ENCODE results near the gene MED15. TPM values are rescaled to one million over a fixed set of nuclear protein-coding genes. Genes with fewer than 3 reads are reported as not detected.

The MED15 gene
- total RNA-seq, 2 experiments from 2014 or later, result 141 to 182 TPM

DNA sequence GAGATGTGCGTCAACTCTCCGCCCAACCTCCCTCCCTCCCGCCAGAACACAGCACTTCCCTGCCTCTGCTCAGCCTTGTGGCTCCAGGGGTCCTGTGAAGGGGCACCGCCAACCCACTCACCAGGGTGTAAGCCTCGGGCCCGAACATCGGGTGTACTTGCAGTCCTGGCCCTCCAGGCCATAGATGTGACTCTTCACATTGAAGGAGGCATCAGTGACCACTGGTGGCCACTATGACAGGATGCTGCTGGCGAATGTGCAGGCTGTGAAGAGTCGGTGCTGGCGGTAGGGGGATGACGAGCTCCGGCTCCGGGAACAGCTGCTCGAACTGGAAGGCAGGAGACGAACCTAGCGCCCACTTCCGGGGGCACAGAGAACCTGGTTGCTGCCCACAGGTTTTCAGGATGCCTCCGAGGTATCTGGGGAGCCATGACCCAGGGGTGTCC lies 97.4 kb downstream of the MED15 start:
- POLR2A ChIA-PET, result no interaction called here

DNA sequence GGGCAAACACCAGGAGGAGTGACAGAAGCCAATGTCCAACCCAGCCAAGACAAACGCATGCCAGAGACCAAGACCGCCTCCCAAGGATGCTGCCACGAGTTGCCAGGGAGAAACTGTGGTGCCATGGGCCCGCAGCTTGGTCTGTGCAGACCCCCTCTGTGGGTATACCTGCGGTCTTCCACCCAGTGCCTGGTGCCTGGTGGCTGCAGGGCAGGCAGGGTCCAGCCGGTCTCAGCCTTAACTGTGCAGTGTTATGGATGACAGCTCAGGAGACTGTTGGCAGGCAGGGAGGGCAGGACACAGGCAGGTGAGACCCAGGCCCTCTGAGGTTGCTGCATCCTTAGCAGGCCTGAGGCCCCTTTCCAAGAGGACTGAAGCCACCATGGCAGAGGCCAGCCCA lies 97.9 kb downstream of the MED15 start:
- ChIA-PET CTCF (interaction anchor here (1.2 to 2.2 kb wide), 4 partner anchors 29 to 137 kb away, joined by 3 to 7 read pairs (median 4); no protein-coding TSS in a partner anchor), POLR2A (no interaction called here)
- Mint-ChIP-seq H3K36me3 (ENCODE audit: low read depth) (no peaks in the 10 kb centered on the region), H3K27me3 (no peaks in the 10 kb centered on the region), H3K27ac (no peak overlapping the region), H3K4me1 (peaks cover 12% of the 10 kb centered on the region), H3K9me3 (no peaks in the 10 kb centered on the region), H3K4me3 (no peak overlapping the region)
- DNase-seq, result no peak

More for the DNA sequence above, 97.4 kb downstream of the MED15 start:
- Mint-ChIP-seq H3K36me3 (ENCODE audit: low read depth) (no peaks in the 10 kb centered on the region), H3K9me3 (no peaks in the 10 kb centered on the region), H3K4me3 (no peak overlapping the region), H3K27ac (no peak overlapping the region), H3K27me3 (peaks cover 3% of the 10 kb centered on the region), H3K4me1 (peaks cover 12% of the 10 kb centered on the region)
- no peak for DNase-seq
- CTCF ChIA-PET, result interaction anchor here (1.2 to 2.2 kb wide), 4 partner anchors 28 to 138 kb away, joined by 3 to 7 read pairs (median 4); no protein-coding TSS in a partner anchor

DNA sequence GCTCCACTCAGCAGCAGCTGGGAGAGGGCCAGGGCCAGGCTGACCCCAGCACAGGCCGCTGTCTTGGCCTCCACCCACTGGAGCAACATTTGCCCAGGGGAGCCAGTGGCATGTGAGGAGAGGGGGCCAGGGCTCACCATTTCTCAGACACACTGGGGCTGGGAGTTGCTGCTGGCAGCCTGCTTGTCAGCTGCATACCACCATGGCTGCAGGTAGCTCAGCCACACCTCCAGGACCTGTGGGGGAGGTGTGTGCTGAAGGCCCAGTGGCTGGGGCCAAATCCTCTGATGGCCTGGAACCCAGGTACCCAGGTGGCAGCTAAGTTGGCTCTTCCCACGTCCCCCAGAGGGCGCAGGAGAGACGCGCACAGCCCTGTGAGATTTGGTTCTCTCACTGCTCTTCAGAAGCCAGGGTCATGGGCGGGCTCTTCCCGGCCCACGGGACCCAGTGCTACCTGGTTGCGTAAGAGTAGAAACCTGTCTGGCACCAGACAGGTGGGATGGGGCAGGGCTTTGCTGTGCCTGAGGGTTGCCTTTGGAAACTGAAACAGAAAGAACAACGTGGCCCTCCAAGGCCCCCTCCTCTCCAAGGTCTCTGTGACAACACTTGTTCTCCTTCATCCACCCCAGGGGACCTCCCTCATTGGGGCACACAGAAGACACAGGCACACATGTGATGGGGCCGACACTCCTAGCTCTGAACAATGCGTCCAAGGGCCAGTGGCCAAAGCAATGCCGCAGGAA lies 98.8 kb downstream of the MED15 start:
- ChIA-PET POLR2A (interaction anchor here (0.5 kb wide), 1 partner anchor 152 kb away, joined by 3 read pairs; no protein-coding TSS in a partner anchor), CTCF (interaction anchor here (0.5 to 2.2 kb wide), 10 partner anchors 11 to 144 kb away, joined by 3 to 7 read pairs (median 4); no protein-coding TSS in a partner anchor)
- Mint-ChIP-seq H3K4me1 (peaks cover 12% of the 10 kb centered on the region), H3K9me3 (no peaks in the 10 kb centered on the region), H3K27ac (no peak overlapping the region), H3K36me3 (ENCODE audit: low read depth) (no peaks in the 10 kb centered on the region), H3K4me3 (no peak overlapping the region), H3K27me3 (peaks cover 2% of the 10 kb centered on the region)
- peak; percentile 75 for DNase-seq

DNA sequence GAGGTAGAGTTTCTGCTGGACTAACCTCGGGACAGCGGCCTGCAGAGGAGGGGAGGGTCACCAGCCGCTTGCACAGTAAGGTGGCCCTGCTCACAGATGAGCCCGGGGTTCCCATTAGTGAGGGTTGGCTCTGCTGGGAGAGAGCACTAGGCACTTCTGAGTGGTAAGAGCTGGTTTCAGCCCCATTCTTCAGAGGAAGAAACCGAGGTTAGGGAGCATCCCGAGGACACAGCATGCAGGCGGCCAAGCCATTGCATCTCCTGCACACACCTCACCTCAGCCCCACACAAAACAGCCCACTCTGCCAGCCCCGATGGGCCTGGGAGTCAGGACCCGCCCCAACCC lies 99.3 kb downstream of the MED15 start:
- Mint-ChIP-seq H3K27me3 (peaks cover 2% of the 10 kb centered on the region), H3K4me1 (peaks cover 12% of the 10 kb centered on the region), H3K36me3 (ENCODE audit: low read depth) (no peaks in the 10 kb centered on the region), H3K27ac (no peak overlapping the region), H3K9me3 (no peaks in the 10 kb centered on the region), H3K4me3 (no peak overlapping the region)
- DNase-seq, result no peak
- ChIA-PET POLR2A (no interaction called here), CTCF (interaction anchor here (1.0 to 2.2 kb wide), 5 partner anchors 21 to 94 kb away, joined by 3 to 7 read pairs (median 4); no protein-coding TSS in a partner anchor)

DNA sequence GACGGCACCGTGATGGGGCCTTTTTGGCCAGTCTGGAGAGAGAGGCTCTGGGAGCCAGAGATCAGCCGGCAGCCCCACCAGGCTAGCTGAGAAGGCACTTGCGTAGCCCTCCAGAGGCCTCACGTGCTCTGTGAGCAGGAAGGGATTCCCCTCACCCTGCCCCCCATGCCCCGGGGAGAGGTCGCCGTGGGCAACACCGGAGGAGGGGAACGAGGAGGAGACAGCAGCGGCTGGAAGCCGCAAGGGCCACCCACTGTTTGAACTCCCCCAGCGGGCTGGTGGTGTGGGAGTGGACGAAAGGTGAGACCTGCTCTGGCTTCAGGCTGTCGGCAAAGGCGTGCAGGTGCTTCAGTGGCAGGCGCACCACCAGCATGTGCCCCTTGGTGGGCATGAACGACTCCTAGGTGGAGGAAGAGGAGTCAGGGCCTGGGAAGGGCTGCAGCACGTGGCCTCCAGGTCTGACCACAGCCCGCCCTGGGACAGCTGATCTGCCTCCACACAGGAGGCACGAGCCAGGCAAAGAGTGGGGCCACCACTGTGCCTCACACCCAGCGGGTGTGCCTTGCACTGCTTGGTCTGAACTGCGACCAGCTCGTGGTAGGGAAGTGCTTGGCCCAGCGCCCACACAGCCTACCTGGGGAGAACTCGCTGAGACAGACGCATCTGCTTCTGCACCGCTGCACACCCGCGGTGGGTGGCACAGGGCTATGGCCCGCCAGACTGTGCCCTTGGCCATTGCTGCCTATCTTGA lies 99.9 kb downstream of the MED15 start:
- H3K27me3 Mint-ChIP-seq, result peaks cover 2% of the 10 kb centered on the region
- H3K36me3 Mint-ChIP-seq (ENCODE audit: low read depth), result no peaks in the 10 kb centered on the region
- H3K4me1 Mint-ChIP-seq, result peaks cover 12% of the 10 kb centered on the region
- no peak overlapping the region for H3K4me3 Mint-ChIP-seq
- no peak overlapping the region for H3K27ac Mint-ChIP-seq
- POLR2A ChIA-PET, result no interaction called here
- CTCF ChIA-PET, result interaction anchor here (0.8 to 2.2 kb wide), 5 partner anchors 17 to 43 kb away, joined by 3 to 7 read pairs (median 4); no protein-coding TSS in a partner anchor
- no peak for DNase-seq
- no peaks in the 10 kb centered on the region for H3K9me3 Mint-ChIP-seq

DNA sequence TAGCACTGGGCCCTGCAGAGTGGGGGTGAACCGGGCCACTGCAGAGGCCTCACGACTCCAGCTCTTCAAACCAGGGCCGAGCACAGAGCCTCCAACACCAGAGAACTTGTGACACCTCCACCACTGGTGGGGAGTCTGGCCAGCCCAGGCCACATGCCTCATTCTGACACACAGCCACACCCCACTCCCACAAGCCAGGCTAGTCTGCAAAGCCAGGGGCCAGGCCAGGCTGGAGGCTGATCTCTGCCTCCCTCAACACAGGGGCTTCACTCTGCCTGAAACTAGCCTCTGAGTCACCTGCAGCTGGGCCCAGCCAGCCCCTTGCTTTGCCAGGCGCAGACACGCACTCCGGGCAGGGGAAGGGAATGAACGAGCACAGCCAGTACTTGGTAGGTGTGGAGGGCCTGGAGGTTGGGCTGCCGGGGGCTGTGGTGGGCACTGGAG lies 102.9 kb downstream of the MED15 start:
- peaks cover 2% of the 10 kb centered on the region for H3K27me3 Mint-ChIP-seq
- peak overlapping the region; percentile 4 for H3K27ac Mint-ChIP-seq
- ChIA-PET CTCF (no interaction called here), POLR2A (no interaction called here)
- H3K4me3 Mint-ChIP-seq, result no peak overlapping the region
- no peaks in the 10 kb centered on the region for H3K9me3 Mint-ChIP-seq
- H3K36me3 Mint-ChIP-seq (ENCODE audit: low read depth), result no peaks in the 10 kb centered on the region
- no peak for DNase-seq
- peaks cover 12% of the 10 kb centered on the region for H3K4me1 Mint-ChIP-seq

DNA sequence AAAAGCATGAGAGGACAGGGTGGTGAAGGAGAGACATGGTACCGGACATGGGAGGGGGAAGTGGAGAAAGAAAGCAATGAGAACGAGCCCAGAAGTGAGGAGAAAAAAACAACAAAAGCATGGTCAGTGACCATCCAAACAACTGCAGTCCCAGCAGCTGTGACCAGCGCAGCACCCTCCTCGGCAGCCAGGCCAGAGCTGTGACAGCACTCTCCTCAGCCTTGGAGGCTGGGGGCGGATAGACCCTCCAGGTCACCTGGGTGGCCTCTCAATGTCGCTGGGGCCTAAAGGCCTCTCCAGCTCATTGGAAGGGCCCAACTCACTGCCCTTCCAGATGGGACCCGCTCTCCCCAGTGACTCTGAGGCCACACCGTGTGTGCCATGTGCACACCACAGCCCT lies 103.3 kb downstream of the MED15 start:
- Mint-ChIP-seq H3K27me3 (peaks cover 2% of the 10 kb centered on the region), H3K9me3 (no peaks in the 10 kb centered on the region), H3K27ac (peak overlapping the region; percentile 4), H3K4me1 (peaks cover 10% of the 10 kb centered on the region), H3K4me3 (no peak overlapping the region), H3K36me3 (ENCODE audit: low read depth) (no peaks in the 10 kb centered on the region)
- ChIA-PET CTCF (no interaction called here), POLR2A (no interaction called here)
- no peak for DNase-seq

DNA sequence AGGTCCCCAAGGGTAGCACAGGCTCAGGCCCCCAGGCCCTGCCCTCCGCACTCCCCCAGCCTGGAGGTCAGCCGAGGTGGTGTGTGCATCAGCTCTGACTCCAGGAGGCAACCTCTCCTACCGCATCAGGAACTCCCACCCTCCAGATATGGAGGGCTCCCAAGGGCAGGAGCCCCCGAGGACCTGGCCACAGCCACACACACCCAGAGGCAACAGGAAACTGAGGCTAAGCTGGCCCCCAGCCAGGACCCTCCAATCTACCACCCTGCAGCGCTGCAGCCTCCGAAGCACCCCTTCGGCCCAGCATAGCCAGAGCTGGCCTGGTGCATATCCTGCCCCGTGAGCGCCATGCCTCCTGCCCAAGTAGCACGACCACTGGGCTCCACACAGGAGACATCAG lies 104.0 kb downstream of the MED15 start:
- Mint-ChIP-seq H3K27ac (no peak overlapping the region), H3K9me3 (no peaks in the 10 kb centered on the region), H3K36me3 (ENCODE audit: low read depth) (no peaks in the 10 kb centered on the region), H3K4me1 (peaks cover 3% of the 10 kb centered on the region), H3K27me3 (peaks cover 4% of the 10 kb centered on the region), H3K4me3 (no peak overlapping the region)
- DNase-seq, result no peak
- CTCF ChIA-PET, result no interaction called here
- POLR2A ChIA-PET, result no interaction called here

DNA sequence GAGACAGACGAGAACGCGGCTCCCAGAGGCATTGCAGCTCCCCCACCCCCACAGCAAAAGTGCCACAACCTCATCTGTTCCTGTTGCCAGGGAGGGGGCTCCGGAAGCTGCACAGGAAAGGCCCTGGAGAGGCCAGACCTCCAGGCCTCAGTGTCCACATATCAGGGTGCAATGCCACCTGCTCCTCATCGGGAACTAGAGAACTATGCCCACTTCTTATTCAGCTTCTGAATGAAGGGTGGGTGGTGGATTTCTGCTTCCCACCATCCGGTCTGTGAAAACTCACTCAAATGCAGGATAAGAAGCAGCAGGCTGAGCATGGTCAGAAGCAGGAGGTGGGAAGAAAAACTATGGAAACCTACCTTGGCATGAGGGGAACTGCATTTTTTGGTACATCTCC lies 105.9 kb downstream of the MED15 start:
- no peaks in the 10 kb centered on the region for H3K4me1 Mint-ChIP-seq
- H3K4me3 Mint-ChIP-seq, result no peak overlapping the region
- peaks cover 4% of the 10 kb centered on the region for H3K27me3 Mint-ChIP-seq
- POLR2A ChIA-PET, result no interaction called here
- DNase-seq, result no peak
- H3K36me3 Mint-ChIP-seq (ENCODE audit: low read depth), result no peaks in the 10 kb centered on the region
- CTCF ChIA-PET, result no interaction called here
- H3K9me3 Mint-ChIP-seq, result no peaks in the 10 kb centered on the region
- H3K27ac Mint-ChIP-seq, result no peak overlapping the region

DNA sequence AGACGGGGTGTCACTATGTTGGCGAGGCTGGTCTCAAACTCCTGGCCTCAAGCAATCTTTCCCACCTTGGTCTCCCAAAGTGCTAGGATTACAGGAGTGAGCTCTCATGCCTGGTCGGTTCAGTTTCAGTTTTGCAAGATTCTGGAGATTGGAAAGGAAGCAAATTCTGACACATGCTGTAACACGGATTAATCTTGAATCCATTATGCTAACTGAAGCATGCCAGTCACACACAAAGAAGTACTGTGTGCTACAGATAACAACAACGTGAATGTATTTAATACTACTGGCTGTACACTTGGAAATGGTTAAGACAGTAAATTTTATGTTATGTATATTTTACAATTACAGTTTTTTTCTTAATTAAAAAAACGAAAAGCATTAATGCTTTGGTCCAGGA lies 107.6 kb downstream of the MED15 start:
- ChIA-PET POLR2A (no interaction called here), CTCF (no interaction called here)
- H3K27ac Mint-ChIP-seq, result no peak overlapping the region
- no peaks in the 10 kb centered on the region for H3K9me3 Mint-ChIP-seq
- no peak for DNase-seq
- peaks cover 4% of the 10 kb centered on the region for H3K27me3 Mint-ChIP-seq
- H3K4me3 Mint-ChIP-seq, result no peak overlapping the region
- H3K36me3 Mint-ChIP-seq (ENCODE audit: low read depth), result no peaks in the 10 kb centered on the region
- no peaks in the 10 kb centered on the region for H3K4me1 Mint-ChIP-seq

DNA sequence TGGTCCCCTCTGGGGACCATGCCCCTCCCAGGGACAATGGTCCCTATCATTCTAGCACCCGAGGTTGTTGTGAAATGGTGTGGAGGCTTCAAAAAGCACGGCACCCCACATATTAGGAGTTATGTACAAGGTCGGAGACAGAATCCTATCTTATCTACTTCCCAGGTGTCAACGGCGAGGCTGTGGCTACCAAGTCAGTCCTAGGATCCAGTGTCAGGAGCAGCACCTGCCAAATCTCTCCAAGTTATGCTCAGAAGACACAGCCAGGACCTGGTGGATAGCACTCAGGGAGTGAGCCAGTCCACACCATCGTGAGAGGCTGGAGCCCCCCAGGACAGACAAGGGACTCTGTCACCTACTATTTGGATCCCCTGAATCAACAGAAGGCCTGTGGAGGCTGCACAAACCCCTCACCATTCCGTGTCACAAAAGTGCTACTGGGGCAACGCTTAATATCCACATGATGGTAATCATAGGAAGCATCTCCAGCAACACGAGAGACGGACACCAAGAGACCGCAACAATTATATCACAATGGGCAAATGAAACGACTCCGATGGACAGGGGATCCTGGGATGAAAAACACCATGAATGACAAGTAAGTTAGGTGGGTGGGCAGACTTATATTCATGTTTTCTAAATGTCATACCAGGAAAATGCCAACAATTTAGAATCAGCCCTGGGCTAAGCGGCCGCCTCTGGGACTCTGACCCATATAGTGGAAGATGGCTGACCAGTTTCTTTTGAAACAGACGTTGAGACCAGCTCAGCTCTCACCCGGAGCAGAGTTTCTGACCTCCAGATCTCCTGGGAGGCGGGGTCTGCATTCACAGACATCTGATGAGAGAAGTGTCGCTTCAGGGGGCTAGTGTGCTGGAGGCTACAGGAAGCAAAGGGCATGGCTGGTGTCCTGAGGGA lies 108.4 kb downstream of the MED15 start:
- H3K27ac Mint-ChIP-seq, result no peak overlapping the region
- H3K4me3 Mint-ChIP-seq, result no peak overlapping the region
- H3K9me3 Mint-ChIP-seq, result no peaks in the 10 kb centered on the region
- H3K4me1 Mint-ChIP-seq, result no peaks in the 10 kb centered on the region
- DNase-seq, result no peak
- CTCF ChIA-PET, result no interaction called here
- H3K27me3 Mint-ChIP-seq, result peaks cover 2% of the 10 kb centered on the region
- H3K36me3 Mint-ChIP-seq (ENCODE audit: low read depth), result no peaks in the 10 kb centered on the region
- POLR2A ChIA-PET, result no interaction called here

DNA sequence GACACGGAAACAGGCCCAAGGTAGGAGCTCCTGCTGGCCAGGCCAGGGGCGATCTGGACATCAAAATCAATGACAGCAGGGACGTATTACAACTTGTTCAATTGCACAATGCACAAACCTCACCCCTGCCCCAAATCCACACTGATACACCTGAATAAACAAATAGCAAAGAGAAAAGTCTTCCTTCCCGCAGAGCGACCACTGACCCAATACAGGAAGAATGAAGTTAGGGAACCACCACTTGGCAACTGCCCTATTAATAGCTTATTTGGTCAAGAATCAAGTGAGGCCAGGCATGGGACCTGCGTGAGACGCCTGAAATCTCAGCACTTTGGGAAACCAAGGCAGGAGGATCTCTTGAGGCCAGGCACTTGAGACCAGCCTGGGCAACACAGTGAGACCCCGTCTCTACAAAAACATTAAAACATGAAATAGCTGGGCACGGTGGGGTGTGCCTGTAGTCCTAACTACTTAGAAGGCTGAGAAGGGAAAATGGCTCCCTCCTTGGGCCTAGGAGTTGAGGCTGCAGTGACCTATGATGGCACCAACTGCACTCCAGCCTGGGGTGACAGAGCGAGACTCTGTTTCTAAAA lies 109.1 kb downstream of the MED15 start:
- H3K9me3 Mint-ChIP-seq, result no peaks in the 10 kb centered on the region
- no peak for DNase-seq
- no peak overlapping the region for H3K4me3 Mint-ChIP-seq
- peaks cover 2% of the 10 kb centered on the region for H3K27me3 Mint-ChIP-seq
- no peaks in the 10 kb centered on the region for H3K4me1 Mint-ChIP-seq
- ChIA-PET CTCF (no interaction called here), POLR2A (no interaction called here)
- H3K36me3 Mint-ChIP-seq (ENCODE audit: low read depth), result no peaks in the 10 kb centered on the region
- H3K27ac Mint-ChIP-seq, result no peak overlapping the region
